Astrocyte (in vitro differentiated cells and primary cell): ENCODE measurements around the gene GPAT3.

Experiments
- EZH2 ChIP-seq: IDR thresholded peaks from 2 replicates; pipeline ENCODE4 v1.6.1; 2012; ENCODE audit warnings: mild to moderate bottlenecking, low read length, inconsistent platforms; ENCODE audit not compliant: insufficient read depth
- TF ChIP-seq, protein P1 (sequence below): IDR thresholded peaks from 2 replicates; pipeline ENCODE4 v1.5.1; 2011; ENCODE audit warnings: low read depth, mild to moderate bottlenecking, inconsistent platforms, low read length, moderate library complexity; ENCODE audit not compliant: insufficient read depth

DNA sequence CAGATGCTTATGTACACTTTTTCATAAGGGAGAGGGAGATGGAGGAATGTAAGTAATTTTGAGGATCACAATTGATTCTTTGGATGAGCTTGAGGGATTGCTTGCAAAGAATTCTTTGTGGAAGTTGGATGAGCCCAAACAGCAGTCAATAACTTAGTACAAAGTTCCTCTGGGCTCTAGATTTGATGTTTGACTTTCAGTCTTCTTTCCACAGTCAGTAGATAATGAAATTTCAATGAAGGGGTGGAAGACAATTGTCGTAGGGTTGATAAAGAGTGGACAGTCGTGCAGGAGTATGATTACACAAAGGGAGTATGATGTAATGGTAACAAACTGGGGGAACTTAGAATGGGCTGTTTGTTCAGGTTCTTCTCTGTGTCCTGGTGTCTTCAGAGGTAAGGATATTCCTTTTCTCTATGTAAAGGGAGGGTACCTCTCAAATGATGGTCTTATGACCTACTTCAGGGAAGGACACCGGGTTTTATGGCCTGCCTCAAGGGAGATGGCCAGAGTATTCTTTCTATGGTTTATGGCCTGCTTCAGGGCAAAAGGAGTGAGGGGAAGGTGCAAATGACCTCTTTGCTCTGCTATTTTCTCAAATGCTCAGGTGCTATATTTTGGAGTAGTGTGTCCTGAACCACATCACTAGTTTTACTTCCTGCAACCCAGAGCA is 49.3 kb upstream of the GPAT3 start:
- no peak for TF ChIP-seq EZH2
- TF ChIP-seq, protein P1, sequence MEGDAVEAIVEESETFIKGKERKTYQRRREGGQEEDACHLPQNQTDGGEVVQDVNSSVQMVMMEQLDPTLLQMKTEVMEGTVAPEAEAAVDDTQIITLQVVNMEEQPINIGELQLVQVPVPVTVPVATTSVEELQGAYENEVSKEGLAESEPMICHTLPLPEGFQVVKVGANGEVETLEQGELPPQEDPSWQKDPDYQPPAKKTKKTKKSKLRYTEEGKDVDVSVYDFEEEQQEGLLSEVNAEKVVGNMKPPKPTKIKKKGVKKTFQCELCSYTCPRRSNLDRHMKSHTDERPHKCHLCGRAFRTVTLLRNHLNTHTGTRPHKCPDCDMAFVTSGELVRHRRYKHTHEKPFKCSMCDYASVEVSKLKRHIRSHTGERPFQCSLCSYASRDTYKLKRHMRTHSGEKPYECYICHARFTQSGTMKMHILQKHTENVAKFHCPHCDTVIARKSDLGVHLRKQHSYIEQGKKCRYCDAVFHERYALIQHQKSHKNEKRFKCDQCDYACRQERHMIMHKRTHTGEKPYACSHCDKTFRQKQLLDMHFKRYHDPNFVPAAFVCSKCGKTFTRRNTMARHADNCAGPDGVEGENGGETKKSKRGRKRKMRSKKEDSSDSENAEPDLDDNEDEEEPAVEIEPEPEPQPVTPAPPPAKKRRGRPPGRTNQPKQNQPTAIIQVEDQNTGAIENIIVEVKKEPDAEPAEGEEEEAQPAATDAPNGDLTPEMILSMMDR, result no peak
